Measurements from ENCODE around the gene NR1H4. TPM values are rescaled to one million over a fixed set of nuclear protein-coding genes. Genes with fewer than 3 reads are reported as not detected.

NR1H4 gene
- polyA plus RNA-seq, 3 donors from 2014 or later: not detected

GRCh38 chr12:100450735-100451134 lies 22.9 kb upstream of the NR1H4 start:
- Mint-ChIP-seq H3K27me3 (ENCODE audit: low read depth in 3 of 3) (peaks cover 1 to 5% (median 3%) of the 10 kb centered on the region in 3 donors), H3K4me1 (no peaks in the 10 kb centered on the region), H3K36me3 (no peaks in the 10 kb centered on the region), H3K9me3 (peaks cover 0 to 7% (median 0%) of the 10 kb centered on the region in 6 donors), H3K27ac (no peak overlapping the region), H3K4me3 (no peak overlapping the region)
- no peak for DNase-seq

- Mint-ChIP-seq H3K27me3 (ENCODE audit: low read depth in 3 of 3) (peaks cover 0 to 2% (median 1%) of the 10 kb centered on the region in 3 donors), H3K27ac (no peak overlapping the region), H3K4me3 (no peak overlapping the region), H3K9me3 (peaks cover 0 to 2% (median 0%) of the 10 kb centered on the region in 6 donors), H3K36me3 (no peaks in the 10 kb centered on the region), H3K4me1 (no peaks in the 10 kb centered on the region)
- DNase-seq: no peak
Observed at GRCh38 chr12:100453951-100454350, 19.7 kb upstream of the NR1H4 start.

GRCh38 chr12:100455896-100456295 lies 17.8 kb upstream of the NR1H4 start:
- H3K36me3 Mint-ChIP-seq: no peaks in the 10 kb centered on the region
- no peaks in the 10 kb centered on the region for H3K4me1 Mint-ChIP-seq
- H3K9me3 Mint-ChIP-seq: peaks cover 0 to 2% (median 0%) of the 10 kb centered on the region in 6 donors
- H3K27me3 Mint-ChIP-seq (ENCODE audit: low read depth in 3 of 3): peaks cover 0 to 2% (median 1%) of the 10 kb centered on the region in 3 donors
- H3K27ac Mint-ChIP-seq: no peak overlapping the region
- no peak overlapping the region for H3K4me3 Mint-ChIP-seq
- DNase-seq: no peak

GRCh38 chr12:100458191-100458590 lies 15.5 kb upstream of the NR1H4 start:
- H3K4me1 Mint-ChIP-seq: no peaks in the 10 kb centered on the region
- H3K27me3 Mint-ChIP-seq (ENCODE audit: low read depth in 3 of 3): peaks cover 0 to 5% (median 2%) of the 10 kb centered on the region in 3 donors
- no peak overlapping the region for H3K27ac Mint-ChIP-seq
- H3K4me3 Mint-ChIP-seq: no peak overlapping the region
- H3K36me3 Mint-ChIP-seq: no peaks in the 10 kb centered on the region
- DNase-seq: no peak
- H3K9me3 Mint-ChIP-seq: peaks cover 0 to 2% (median 0%) of the 10 kb centered on the region in 6 donors

- Mint-ChIP-seq H3K27me3 (ENCODE audit: low read depth in 3 of 3) (peaks cover 0 to 3% (median 2%) of the 10 kb centered on the region in 3 donors), H3K27ac (no peak overlapping the region)
Observed at GRCh38 chr12:100460702-100461101, 13.0 kb upstream of the NR1H4 start.

GRCh38 chr12:100461330-100461973 lies 12.2 kb upstream of the NR1H4 start:
- H3K27ac Mint-ChIP-seq: no peak overlapping the region
- no peaks in the 10 kb centered on the region for H3K9me3 Mint-ChIP-seq
- H3K4me3 Mint-ChIP-seq: no peak overlapping the region
- no peaks in the 10 kb centered on the region for H3K36me3 Mint-ChIP-seq
- H3K4me1 Mint-ChIP-seq: no peaks in the 10 kb centered on the region
- H3K27me3 Mint-ChIP-seq (ENCODE audit: low read depth in 3 of 3): peaks cover 0 to 3% (median 2%) of the 10 kb centered on the region in 3 donors
- DNase-seq: no peak

More at GRCh38 chr12:100460702-100461101, 13.0 kb upstream of the NR1H4 start:
- Mint-ChIP-seq H3K9me3 (no peaks in the 10 kb centered on the region), H3K4me3 (no peak overlapping the region), H3K36me3 (no peaks in the 10 kb centered on the region), H3K4me1 (no peaks in the 10 kb centered on the region)
- no peak for DNase-seq

- no peaks in the 10 kb centered on the region for H3K36me3 Mint-ChIP-seq
- no peaks in the 10 kb centered on the region for H3K4me1 Mint-ChIP-seq
- H3K9me3 Mint-ChIP-seq: no peaks in the 10 kb centered on the region
- H3K4me3 Mint-ChIP-seq: no peak overlapping the region
- H3K27me3 Mint-ChIP-seq (ENCODE audit: low read depth in 3 of 3): peaks cover 0 to 3% (median 2%) of the 10 kb centered on the region in 3 donors
- no peak overlapping the region for H3K27ac Mint-ChIP-seq
- DNase-seq: no peak
Observed at GRCh38 chr12:100463661-100464060, 10.0 kb upstream of the NR1H4 start.

- Mint-ChIP-seq H3K36me3 (no peaks in the 10 kb centered on the region), H3K4me1 (no peaks in the 10 kb centered on the region), H3K9me3 (no peaks in the 10 kb centered on the region), H3K27me3 (ENCODE audit: low read depth in 3 of 3) (peaks cover 0 to 3% (median 2%) of the 10 kb centered on the region in 3 donors), H3K27ac (no peak overlapping the region), H3K4me3 (no peak overlapping the region)
- no peak for DNase-seq
Observed at GRCh38 chr12:100464529-100464928, 9.1 kb upstream of the NR1H4 start.

GRCh38 chr12:100468126-100468525 lies 5.5 kb upstream of the NR1H4 start:
- no peak for DNase-seq
- H3K4me1 Mint-ChIP-seq: no peaks in the 10 kb centered on the region
- no peak overlapping the region for H3K4me3 Mint-ChIP-seq
- H3K27me3 Mint-ChIP-seq (ENCODE audit: low read depth in 3 of 3): peaks cover 0 to 3% (median 0%) of the 10 kb centered on the region in 3 donors
- H3K27ac Mint-ChIP-seq: no peak overlapping the region
- no peaks in the 10 kb centered on the region for H3K36me3 Mint-ChIP-seq
- peaks cover 0 to 3% (median 0%) of the 10 kb centered on the region in 6 donors for H3K9me3 Mint-ChIP-seq

GRCh38 chr12:100472325-100472724 lies 1.3 kb upstream of the NR1H4 start:
- Mint-ChIP-seq H3K27me3 (ENCODE audit: low read depth in 3 of 3) (peaks cover 0 to 3% (median 1%) of the 10 kb centered on the region in 3 donors), H3K9me3 (peaks cover 0 to 3% (median 0%) of the 10 kb centered on the region in 6 donors), H3K27ac (no peak overlapping the region), H3K4me1 (no peaks in the 10 kb centered on the region), H3K4me3 (no peak overlapping the region), H3K36me3 (no peaks in the 10 kb centered on the region)
- no peak for DNase-seq

- no peak overlapping the region for H3K4me3 Mint-ChIP-seq
- H3K27ac Mint-ChIP-seq: no peak overlapping the region
- no peak for DNase-seq
- no peaks in the 10 kb centered on the region for H3K4me1 Mint-ChIP-seq
- peaks cover 0 to 3% (median 1%) of the 10 kb centered on the region in 3 donors for H3K27me3 Mint-ChIP-seq (ENCODE audit: low read depth in 3 of 3)
- no peaks in the 10 kb centered on the region for H3K36me3 Mint-ChIP-seq
- peaks cover 0 to 3% (median 0%) of the 10 kb centered on the region in 6 donors for H3K9me3 Mint-ChIP-seq
Observed at GRCh38 chr12:100473050-100473715, 483 bp upstream of the NR1H4 start.

GRCh38 chr12:100474617-100475016 lies 951 bp downstream of the NR1H4 start:
- Mint-ChIP-seq H3K27ac (no peak overlapping the region), H3K4me1 (no peaks in the 10 kb centered on the region), H3K36me3 (no peaks in the 10 kb centered on the region), H3K9me3 (peaks cover 0 to 3% (median 0%) of the 10 kb centered on the region in 6 donors), H3K4me3 (no peak overlapping the region), H3K27me3 (ENCODE audit: low read depth in 3 of 3) (peaks cover 0 to 3% (median 1%) of the 10 kb centered on the region in 3 donors)
- no peak for DNase-seq

- Mint-ChIP-seq H3K27ac (no peak overlapping the region), H3K9me3 (peaks cover 0 to 2% (median 0%) of the 10 kb centered on the region in 6 donors), H3K27me3 (ENCODE audit: low read depth in 3 of 3) (peaks cover 0 to 7% (median 1%) of the 10 kb centered on the region in 3 donors), H3K4me3 (no peak overlapping the region), H3K4me1 (no peaks in the 10 kb centered on the region), H3K36me3 (no peaks in the 10 kb centered on the region)
- no peak for DNase-seq
Observed at GRCh38 chr12:100476013-100476751, 2.5 kb downstream of the NR1H4 start.

GRCh38 chr12:100481021-100481420 lies 7.4 kb downstream of the NR1H4 start:
- Mint-ChIP-seq H3K9me3 (peaks cover 0 to 6% (median 0%) of the 10 kb centered on the region in 6 donors), H3K27ac (no peak overlapping the region), H3K4me3 (no peak overlapping the region), H3K4me1 (no peaks in the 10 kb centered on the region), H3K27me3 (ENCODE audit: low read depth in 3 of 3) (peaks cover 0 to 13% (median 0%) of the 10 kb centered on the region in 3 donors), H3K36me3 (no peaks in the 10 kb centered on the region)
- DNase-seq: no peak

Measured in immature natural killer cell (primary cell).